ENCODE measurements around the gene MAD2L2.

Gene MAD2L2

DNA sequence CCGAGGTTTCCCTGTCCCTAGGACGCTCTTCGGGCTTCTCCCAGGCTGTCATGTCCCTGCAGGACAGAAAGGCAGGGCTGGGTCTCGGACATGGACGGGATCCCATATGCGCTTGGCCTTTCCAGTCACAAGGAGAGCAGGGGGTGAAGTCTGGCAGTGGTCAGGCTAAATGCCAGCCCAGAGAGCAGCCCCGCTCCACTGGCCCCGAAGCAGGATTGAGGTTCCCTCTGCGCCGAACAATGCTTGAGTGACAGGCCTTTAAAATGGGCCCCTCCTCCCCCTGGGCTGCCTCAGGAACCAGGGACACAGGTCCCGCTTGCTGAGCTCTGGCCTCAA lies 23.2 kb upstream of the MAD2L2 start:
- TF ChIP-seq CTCF (IDR thresholded peaks at IDR 0.05) = no peak
- H3K27me3 ChIP-seq = peaks cover 0 to 87% of the 10 kb centered on the region in 2 donors

GRCh38 chr1:11703357-11704193 lies 22.6 kb upstream of the MAD2L2 start:
- Histone ChIP-seq H3K4me1 (peaks cover 0 to 25% (median 16%) of the 10 kb centered on the region in 4 donors), H3K36me3 (no peaks in the 10 kb centered on the region), H3K4me3 (no peak overlapping the region), H3K27me3 (peaks cover 0 to 88% of the 10 kb centered on the region in 2 donors), H3K27ac (no peak overlapping the region), H3K9me3 (no peaks in the 10 kb centered on the region)
- TF ChIP-seq CTCF (IDR thresholded peaks at IDR 0.05) = no peak
- intact Hi-C loops (cut with DNase I; ENCODE audit: low total_unique reads) = no loop called here
- DNase-seq = no peak

More for the DNA sequence above, 23.2 kb upstream of the MAD2L2 start:
- no peaks in the 10 kb centered on the region for H3K9me3 ChIP-seq
- peaks cover 0 to 25% (median 16%) of the 10 kb centered on the region in 4 donors for H3K4me1 ChIP-seq
- H3K27ac ChIP-seq = no peak overlapping the region
- H3K36me3 ChIP-seq = no peaks in the 10 kb centered on the region
- no peak overlapping the region for H3K4me3 ChIP-seq
- intact Hi-C loops (cut with DNase I; ENCODE audit: low total_unique reads) = no loop called here
- DNase-seq = no peak

DNA sequence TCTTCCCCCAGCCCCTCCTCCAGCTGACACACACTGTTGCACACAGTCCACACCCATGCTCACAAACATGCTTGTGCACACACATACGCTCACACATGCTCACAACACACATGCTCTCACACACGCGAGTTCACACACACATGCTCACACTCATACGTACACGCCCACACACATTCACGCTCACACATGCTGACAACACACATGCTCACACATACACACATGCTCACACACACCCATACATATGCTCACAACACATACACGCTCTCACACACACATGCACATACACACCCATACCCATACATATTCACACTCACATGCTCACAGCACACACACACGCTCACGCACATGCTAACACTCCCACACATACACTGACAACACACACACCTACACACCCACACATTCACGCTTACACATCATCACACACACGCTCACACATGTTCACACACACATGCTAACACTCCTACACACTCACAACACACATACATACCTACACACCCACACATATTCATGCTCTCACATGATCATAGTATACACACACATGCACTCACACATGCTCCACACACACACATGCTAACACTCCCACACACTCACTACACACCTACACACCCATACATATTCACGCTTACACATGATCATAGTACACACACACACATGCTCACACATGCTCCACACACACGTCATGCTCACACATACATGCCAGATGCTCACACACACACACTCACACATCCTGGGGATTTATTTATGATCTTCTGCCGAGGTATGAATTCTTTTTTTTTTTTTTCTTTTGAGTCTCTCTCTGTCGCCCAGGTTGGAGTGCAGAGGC lies 21.2 kb upstream of the MAD2L2 start:
- no peak for TF ChIP-seq CTCF (IDR thresholded peaks at IDR 0.05)
- Histone ChIP-seq H3K27me3 (peaks cover 0 to 91% of the 10 kb centered on the region in 2 donors), H3K36me3 (no peaks in the 10 kb centered on the region), H3K9me3 (no peaks in the 10 kb centered on the region), H3K27ac (no peak overlapping the region), H3K4me3 (no peak overlapping the region), H3K4me1 (peaks cover 0 to 15% (median 12%) of the 10 kb centered on the region in 4 donors)
- intact Hi-C loops (cut with DNase I; ENCODE audit: low total_unique reads) = no loop called here
- DNase-seq = no peak

DNA sequence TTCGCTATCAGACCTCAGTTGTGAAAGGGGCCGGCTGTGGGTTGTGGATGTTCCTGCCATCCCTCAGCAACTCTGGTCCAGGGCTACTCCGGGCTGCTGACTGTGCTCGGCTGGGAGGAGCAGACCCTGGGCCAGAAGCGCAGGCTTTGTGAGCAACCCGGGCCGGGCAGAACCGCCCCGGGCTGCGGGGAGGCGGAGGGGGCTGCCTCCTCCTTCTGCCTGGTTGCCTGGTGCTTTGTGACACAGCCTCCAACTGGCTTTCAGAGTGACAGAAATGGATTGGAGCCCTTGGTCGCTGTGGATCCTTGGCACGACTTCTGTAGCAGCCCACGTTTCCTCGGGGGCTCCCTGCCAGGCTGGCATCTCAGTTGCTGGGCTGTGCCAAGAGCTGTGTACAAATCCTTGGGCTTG lies 20.6 kb upstream of the MAD2L2 start:
- H3K4me3 ChIP-seq = no peak overlapping the region
- H3K27ac ChIP-seq = no peak overlapping the region
- DNase-seq = no peak
- no peaks in the 10 kb centered on the region for H3K9me3 ChIP-seq
- intact Hi-C loops (cut with DNase I; ENCODE audit: low total_unique reads) = no loop called here
- H3K36me3 ChIP-seq = no peaks in the 10 kb centered on the region
- H3K27me3 ChIP-seq = peaks cover 0 to 94% of the 10 kb centered on the region in 2 donors
- H3K4me1 ChIP-seq = peaks cover 0 to 15% (median 12%) of the 10 kb centered on the region in 4 donors
- no peak for TF ChIP-seq CTCF (IDR thresholded peaks at IDR 0.05)

- no peak for TF ChIP-seq CTCF (IDR thresholded peaks at IDR 0.05)
- DNase-seq = no peak
These were observed 19.9 kb upstream of the MAD2L2 start for GRCh38 chr1:11700601-11701467.

More at GRCh38 chr1:11700601-11701467, 19.9 kb upstream of the MAD2L2 start:
- Histone ChIP-seq H3K4me1 (peaks cover 0 to 15% (median 12%) of the 10 kb centered on the region in 4 donors), H3K4me3 (no peak overlapping the region), H3K36me3 (no peaks in the 10 kb centered on the region), H3K27me3 (peaks cover 0 to 93% of the 10 kb centered on the region in 2 donors), H3K9me3 (no peaks in the 10 kb centered on the region), H3K27ac (no peak overlapping the region)
- intact Hi-C loops (cut with DNase I; ENCODE audit: low total_unique reads) = no loop called here
